Tibial nerve (tissue), 4 donors: ENCODE results near the gene FOLR2.

Experiments used
- EP300 ChIP-seq, 2 donors: sonication (generic); formaldehyde crosslinking; IDR thresholded peaks; one replicate each; pipeline ENCODE4 v1.6.1; 2017; ENCODE audit warnings: antibody characterized with exemption in 2 of 2, mild to moderate bottlenecking in 1 of 2
- POLR2A ChIP-seq, 2 donors: fragments of 450-650 bp; IDR thresholded peaks; one replicate each; pipeline ENCODE4 v1.6.1; 2017; ENCODE audit warnings: antibody characterized with exemption in 2 of 2, mild to moderate bottlenecking in 2 of 2, moderate library complexity in 2 of 2
- TF ChIP-seq, protein P1 (sequence below), 5 experiments: fragments of 200-600 bp in 3 of 5; fragments of 450-650 bp in 2 of 5; sonication (generic) in 3 of 5; IDR thresholded peaks; one replicate each; pipeline ENCODE4 v1.5.1; 2016 to 2019; ENCODE audit warnings: antibody characterized with exemption in 5 of 5, mild to moderate bottlenecking in 3 of 5, moderate library complexity in 2 of 5

DNA sequence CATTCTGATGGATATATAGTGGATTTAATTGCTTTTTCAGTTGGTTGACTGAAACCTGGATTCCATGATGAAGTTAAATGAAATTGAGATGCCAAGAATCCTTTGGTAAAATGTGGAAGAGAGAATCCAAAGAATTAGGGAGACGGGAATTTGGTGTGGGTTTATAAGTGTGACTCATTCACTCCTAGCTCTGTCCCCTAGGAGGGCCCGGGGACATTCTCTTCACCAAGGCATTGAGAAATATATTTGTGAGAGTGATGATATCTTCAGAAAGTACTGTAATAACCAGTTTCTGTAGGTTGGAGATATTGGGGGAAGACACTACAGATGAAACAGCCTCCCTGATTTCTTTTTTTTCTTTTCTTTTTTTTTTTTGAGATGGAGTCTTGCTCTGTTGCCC, 41.0 kb downstream of the FOLR2 start:
- TF ChIP-seq POLR2A (IDR thresholded peaks at IDR 0.05) (no peak), EP300 (IDR thresholded peaks at IDR 0.05) (no peak)
- TF ChIP-seq, protein P1, sequence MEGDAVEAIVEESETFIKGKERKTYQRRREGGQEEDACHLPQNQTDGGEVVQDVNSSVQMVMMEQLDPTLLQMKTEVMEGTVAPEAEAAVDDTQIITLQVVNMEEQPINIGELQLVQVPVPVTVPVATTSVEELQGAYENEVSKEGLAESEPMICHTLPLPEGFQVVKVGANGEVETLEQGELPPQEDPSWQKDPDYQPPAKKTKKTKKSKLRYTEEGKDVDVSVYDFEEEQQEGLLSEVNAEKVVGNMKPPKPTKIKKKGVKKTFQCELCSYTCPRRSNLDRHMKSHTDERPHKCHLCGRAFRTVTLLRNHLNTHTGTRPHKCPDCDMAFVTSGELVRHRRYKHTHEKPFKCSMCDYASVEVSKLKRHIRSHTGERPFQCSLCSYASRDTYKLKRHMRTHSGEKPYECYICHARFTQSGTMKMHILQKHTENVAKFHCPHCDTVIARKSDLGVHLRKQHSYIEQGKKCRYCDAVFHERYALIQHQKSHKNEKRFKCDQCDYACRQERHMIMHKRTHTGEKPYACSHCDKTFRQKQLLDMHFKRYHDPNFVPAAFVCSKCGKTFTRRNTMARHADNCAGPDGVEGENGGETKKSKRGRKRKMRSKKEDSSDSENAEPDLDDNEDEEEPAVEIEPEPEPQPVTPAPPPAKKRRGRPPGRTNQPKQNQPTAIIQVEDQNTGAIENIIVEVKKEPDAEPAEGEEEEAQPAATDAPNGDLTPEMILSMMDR (IDR thresholded peaks at IDR 0.05), result no peak
